ENCODE results near the gene WIPI1. TPM values are rescaled to one million over a fixed set of nuclear protein-coding genes. Genes with fewer than 3 reads are reported as not detected.

Gene WIPI1
- total and polyA plus RNA-seq, 9 of the 15 experiments (the other 6 are each of a cell fraction or from before 2014, with no cell fraction given): 3.7 to 23.5 (median 11.8) TPM

- TF ChIP-seq ATF1 (CRISPR knock-in tag; IDR thresholded peaks at IDR 0.05) (no peak), ATF1 (tag; IDR thresholded peaks at IDR 0.05) (no peak), PTRF (tag; IDR thresholded peaks at IDR 0.05) (no peak), ZNF282 (CRISPR knock-in tag; IDR thresholded peaks at IDR 0.05) (no peak), BRF2 (IDR thresholded peaks at IDR 0.05; ENCODE audit: borderline replicate concordance, insufficient read depth, insufficient read length) (no peak), ZNF764 (CRISPR knock-in tag; IDR thresholded peaks at IDR 0.05; ENCODE audit: low read depth) (no peak)
- ATAC-seq (no peak), FAIRE-seq (no peak), DNase-seq (ENCODE audit: extremely low read depth in 1 of 4, low spot score in 3 of 4) (no peak)
- Histone ChIP-seq H3K27ac (ENCODE audit: extremely low read depth, low read depth, low read length) (no peak overlapping the region), H3K79me2 (ENCODE audit: control insufficient read depth, insufficient read depth, low read length) (no peaks in the 10 kb centered on the region), H3K4me2 (ENCODE audit: insufficient read depth, low read length) (no peak overlapping the region), H2AFZ (ENCODE audit: low read depth, low read length) (no peak overlapping the region), H3K9ac (ENCODE audit: insufficient read depth in 1 of 2, low read depth in 2 of 2, low read length in 2 of 2) (no peak overlapping the region), H3K9me3 (replicated peaks; ENCODE audit: control insufficient read depth, insufficient read depth, low read depth, low read length) (no peaks in the 10 kb centered on the region), H3K36me3 (ENCODE audit: control insufficient read depth, insufficient read depth, low read length) (no peaks in the 10 kb centered on the region), H3K9me1 (ENCODE audit: control insufficient read depth, insufficient read depth, low read length) (no peaks in the 10 kb centered on the region), H3K4me1 (replicated peaks in 1 of 2; ENCODE audit: control insufficient read depth in 2 of 2, insufficient read depth in 2 of 2, low read length in 2 of 2) (peaks cover 0 to 3% of the 10 kb centered on the region in 2 experiments; a peak in 1 of 5 replicates), H3K4me3 (no peak overlapping the region), H3K27me3 (ENCODE audit: control insufficient read depth in 2 of 2, insufficient read depth in 2 of 2, low read length in 2 of 2) (peaks cover 22 to 32% of the 10 kb centered on the region in 2 experiments), H4K20me1 (replicated peaks; ENCODE audit: control insufficient read depth, insufficient read depth, low read length) (no peaks in the 10 kb centered on the region)
- ChIA-PET POLR2A (interaction anchor here (0.6 to 0.8 kb wide), 2 partner anchors 31 to 440 kb away, joined by 3 read pairs; partner anchors contain the start of gene PRKAR1A), CTCF (ENCODE audit: low intra/inter-chr PET ratio) (no interaction called here)
- WGBS (ENCODE audit: insufficient coverage, low coverage, missing lambda C conversion rate): 7% methylated on average over 4 of the region's 4 CpGs
- intact Hi-C loops (cut with micrococcal nuclease) (no loop called here), in situ Hi-C loops (cut with MboI) (no loop called here)
- BruUV-seq (replicated peaks): no TSS peak
Observed at GRCh38 chr17:68480885-68481284, 23.6 kb upstream of the WIPI1 start.

Measured in K562 (cell line).